ENCODE data around the gene COA8.

COA8 gene

DNA sequence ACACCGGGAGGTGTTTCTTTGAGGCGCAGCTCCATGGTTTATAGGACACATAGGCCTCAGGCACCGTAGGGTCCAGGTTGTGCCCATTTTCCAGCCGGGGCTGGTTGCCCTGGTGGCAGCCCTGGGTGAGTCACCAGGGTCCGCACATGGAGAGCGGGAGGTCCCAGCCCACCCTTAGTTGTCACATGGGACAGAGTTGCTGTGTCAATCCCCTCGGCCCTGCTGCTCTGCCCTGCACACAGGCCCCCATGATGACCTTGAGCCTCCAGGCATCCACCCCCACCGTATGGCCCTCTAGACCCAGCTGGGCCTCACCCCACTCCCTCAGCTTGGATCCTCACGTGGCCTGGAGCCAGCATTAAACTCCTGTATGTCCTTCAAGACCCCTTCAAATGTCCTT, 26.1 kb upstream of the COA8 start:
- no peak for DNase-seq (ENCODE audit: low read depth in 2 of 2)

- no peak for DNase-seq (ENCODE audit: low read depth in 2 of 2)
Measured at GRCh38 chr14:103537175-103537990, 25.4 kb upstream of the COA8 start.

DNA sequence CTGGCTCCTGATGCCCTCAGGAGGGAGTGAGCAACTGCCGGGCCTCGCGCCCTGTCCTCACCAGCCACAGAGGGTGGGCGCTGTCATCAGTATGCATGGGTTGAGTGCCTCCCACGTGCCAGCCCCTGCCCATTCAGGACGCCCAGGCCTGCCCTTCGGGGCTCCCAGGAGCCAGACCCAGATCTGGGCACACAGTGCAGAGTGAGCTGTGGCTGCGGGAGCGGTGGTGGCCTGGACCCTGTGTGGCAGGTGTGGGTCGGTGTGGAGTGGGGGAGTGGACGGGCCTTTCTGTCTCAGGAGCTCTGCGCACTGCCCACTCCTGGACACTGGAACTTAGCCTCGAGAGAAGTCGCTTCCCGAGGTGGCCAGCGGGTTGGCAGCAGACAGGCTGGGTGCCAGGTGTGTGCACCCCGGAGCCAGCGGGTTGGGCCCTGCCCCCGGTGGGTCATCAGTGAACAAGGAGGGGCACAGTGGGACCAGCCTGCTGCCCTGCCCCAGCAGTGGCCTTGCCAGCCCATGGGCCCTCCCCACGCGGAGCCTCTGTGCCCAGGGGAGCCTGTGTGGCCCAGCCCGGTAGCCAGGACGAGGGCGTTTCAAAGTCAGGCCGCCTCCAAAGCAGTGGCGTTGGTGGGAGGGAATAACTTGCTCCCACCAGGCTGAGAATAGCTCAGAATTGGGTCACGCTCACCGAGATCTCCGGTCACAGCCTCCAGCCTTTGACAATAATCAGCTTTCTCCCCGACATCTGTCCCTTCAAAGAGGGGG, 24.3 kb upstream of the COA8 start:
- DNase-seq (ENCODE audit: low read depth in 2 of 2), result no peak

GRCh38 chr14:103539056-103539825, 23.5 kb upstream of the COA8 start:
- DNase-seq (ENCODE audit: low read depth in 2 of 2), result no peak

DNA sequence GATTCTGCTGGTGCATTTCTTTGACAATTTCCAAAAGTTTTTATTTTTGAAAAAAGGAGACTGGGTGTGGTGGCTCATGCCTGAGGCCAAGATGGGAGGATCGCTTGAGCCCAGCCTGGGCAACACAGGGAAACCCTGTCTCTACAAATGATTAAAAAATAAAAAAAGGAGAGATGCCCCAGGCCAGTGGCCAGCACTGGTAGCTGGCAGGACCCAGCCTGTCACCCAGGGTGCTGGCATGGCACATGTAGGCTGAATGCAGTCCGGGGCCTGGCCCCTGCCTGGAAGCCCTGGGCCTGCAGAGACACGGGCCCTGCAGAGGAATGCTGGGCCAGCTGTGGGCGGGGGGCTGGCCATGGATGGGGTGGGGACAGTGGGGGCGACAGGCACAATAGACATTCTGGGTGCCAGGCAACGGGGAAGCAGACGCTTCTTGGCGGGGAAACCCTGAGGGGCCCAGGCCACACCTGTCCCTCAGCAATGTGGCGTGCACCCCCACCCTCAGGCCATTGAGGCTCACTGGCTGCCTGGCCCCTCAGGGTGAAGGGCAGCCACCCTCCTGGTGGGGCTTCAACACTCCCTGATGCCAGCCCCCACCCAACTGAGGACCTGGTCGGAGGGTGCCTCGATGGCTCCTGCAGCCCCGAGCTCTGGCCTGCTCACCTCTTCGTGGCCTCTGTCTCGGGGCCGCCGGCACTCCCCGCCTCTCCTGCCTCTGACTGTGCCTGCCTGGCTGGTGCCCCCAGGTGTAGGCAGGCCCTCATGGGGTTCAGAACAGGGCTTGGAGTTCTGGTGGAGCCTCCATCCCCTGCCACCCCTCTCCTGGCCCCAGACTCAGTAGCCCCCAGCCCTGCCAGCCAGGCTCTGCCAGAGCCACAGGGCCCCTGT, 21.7 kb upstream of the COA8 start:
- no peak for DNase-seq (ENCODE audit: low read depth in 2 of 2)

GRCh38 chr14:103541709-103542604, 20.8 kb upstream of the COA8 start:
- DNase-seq (ENCODE audit: low read depth in 2 of 2), result no peak

- no peak for DNase-seq (ENCODE audit: low read depth in 2 of 2)
Measured at GRCh38 chr14:103542605-103543088, 20.1 kb upstream of the COA8 start.

DNA sequence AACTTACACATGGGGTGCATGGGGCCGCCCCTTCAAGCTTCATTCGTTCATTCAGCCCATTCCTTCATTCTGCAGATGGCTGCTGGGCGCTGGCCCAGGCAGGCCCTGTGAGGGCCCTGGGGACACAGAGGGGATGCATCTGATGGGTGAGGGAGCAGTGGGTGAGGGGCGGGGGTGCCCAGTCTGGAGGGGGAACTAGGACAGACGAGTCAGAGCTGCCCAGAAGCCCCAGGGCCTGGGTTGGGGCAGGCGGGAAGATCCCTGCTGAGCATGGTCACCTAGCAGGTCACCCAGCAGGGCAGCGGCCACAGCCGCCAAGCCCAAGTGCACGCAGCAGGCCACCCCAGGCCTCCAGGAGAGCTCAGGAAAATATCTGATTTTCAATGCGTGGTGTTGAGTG, 19.6 kb upstream of the COA8 start:
- no peak for DNase-seq (ENCODE audit: low read depth in 2 of 2)

- no peak for DNase-seq (ENCODE audit: low read depth in 2 of 2)
Measured at GRCh38 chr14:103543721-103544387, 18.9 kb upstream of the COA8 start.

DNA sequence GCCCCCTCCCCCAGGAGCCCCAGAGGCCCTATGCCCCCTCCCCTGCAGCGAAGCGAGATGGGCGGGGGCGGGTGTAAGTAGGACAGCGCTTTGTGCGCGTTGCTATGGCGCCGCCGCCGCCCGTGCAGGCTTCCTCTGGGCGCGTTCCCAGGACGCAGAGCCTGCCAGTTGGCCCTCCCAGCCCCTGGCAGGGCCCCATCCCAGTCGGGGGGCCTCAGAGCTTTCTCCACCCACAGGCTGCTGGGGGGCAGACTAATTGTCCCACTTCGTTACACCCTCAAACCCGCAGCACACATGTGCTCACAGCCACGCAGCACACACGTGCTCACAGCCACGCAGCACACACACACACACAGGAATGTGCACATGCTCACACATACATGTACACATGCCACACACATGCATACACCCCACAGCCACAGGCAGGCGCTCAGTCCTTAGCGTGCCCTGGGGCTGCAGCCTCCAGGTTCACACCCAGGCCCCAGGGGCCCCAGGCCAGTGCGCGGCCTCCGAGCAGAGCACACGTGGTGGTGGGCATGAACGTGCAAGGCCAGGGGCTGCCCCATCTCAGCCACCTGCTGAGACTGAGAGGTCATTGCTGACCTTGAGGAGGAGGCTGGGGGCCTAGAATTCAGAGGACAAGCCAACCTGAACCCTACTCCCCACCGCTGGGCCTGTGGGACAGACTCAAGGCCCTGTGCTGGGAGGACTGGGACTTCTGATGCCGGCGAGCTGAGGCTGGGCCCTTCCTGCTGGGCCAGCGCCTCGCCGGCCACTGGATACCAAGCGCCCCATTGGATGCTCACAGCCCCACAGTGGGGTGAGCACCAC, 18.2 kb upstream of the COA8 start:
- DNase-seq (ENCODE audit: low read depth in 2 of 2), result no peak

GRCh38 chr14:103545219-103545914, 17.4 kb upstream of the COA8 start:
- DNase-seq (ENCODE audit: low read depth in 2 of 2), result no peak

DNA sequence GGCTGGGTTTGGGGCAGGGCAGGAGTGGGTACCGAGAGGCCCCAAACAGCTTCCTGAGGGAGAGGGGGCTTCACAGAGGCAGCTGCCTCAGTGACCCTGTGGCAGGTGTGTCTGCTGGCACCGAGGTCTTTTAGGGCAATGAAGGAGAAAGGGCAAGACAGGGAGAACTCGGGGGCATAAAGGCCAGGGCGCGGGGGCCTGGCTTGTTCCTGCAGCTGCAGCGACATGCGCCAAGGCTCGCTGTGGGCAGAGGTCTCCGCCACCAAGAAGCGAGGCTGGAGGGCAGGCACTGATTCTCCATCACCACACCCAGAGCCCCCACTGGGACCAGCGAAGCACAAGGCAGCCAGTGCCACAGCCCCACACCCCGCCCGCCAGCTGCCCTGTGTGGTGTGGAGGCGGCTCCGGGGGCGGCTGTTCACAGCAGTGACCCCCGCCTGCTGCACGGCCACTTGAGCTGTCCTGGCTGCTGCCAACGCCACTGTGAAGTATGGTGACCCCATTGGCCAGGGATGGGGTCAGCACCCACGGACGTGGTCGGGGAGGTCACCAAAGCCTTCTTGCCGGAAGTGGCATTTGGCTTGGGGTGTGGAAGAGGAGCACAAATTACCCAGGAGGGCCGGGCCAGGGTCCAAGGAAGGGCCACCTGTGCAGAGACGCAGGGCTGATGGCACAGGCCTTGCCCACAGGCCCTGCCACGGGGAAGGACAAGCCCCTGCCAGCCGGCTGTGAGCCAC, 16.7 kb upstream of the COA8 start:
- DNase-seq (ENCODE audit: low read depth in 2 of 2), result no peak

GRCh38 chr14:103546652-103547454, 15.9 kb upstream of the COA8 start:
- peak; percentile 60 for DNase-seq (ENCODE audit: low read depth in 2 of 2)

GRCh38 chr14:103547455-103547940, 15.3 kb upstream of the COA8 start:
- DNase-seq (ENCODE audit: low read depth in 2 of 2), result no peak

- DNase-seq (ENCODE audit: low read depth in 2 of 2), result no peak
Measured at GRCh38 chr14:103547941-103548462, 14.8 kb upstream of the COA8 start.

Data from stimulated activated CD4-positive, alpha-beta T cell treated with anti-CD3 and anti-CD28 coated beads, Interleukin-15, amount 100 ng/mL, for 48 hours (primary cell).